HG02870 (cell line): ENCODE results near the gene MAN1C1.

Source experiments
- ATAC-seq: cut with Tn5 transposase; IDR thresholded peaks from one replicate; pipeline ENCODE4 v1.9.1; 2021; ENCODE audit warnings: mild to moderate bottlenecking, moderate library complexity; ENCODE audit not compliant: unreplicated experiment

Gene MAN1C1

DNA sequence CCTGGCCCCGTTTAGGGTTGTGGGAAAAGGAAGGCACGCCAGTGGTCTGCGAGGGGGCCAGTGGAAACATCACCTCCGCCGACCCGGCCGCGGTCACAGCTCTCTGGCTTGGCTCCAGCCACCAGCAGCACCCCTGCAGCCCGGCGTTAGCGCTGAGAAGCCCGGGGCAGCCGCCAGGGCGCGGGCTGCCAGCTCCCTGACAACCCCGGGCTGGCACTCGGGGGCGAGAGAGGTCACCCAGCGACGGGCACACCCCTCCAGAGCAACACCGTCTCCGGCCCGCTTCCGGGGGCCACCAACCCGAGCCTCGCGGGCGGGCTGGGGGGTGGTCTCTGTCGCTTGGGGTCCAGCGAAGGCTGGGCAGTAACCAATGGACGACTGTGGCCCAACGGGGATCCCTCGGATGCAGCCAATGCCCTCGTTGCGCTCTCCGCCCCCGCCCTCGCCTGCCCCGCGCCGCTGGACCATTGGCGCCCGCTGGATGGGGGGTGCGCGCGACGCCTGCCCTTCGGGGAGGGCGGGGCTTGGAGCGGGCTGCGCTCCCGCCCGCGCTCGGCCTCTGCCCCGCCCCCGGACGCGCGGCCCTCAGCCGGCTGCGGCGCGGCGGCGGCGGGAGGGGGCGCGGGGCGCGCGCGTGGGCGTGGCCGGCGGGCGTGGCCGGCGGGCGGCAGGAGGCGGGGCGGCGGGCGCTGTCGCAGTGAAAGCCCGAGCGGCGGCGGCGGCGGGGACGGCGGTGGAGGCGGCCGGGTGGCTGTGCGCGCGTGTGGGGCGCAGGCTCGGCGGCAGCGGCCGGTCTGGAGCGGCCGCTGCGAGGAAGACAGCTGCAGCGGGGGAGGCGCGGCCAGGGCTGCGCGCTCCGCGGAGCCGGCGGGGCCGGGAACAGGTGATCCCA lies at the start of gene MAN1C1:
MAN1C1 (plus strand) TSS at position 697 of the 892 bp plus-strand sequence. CDS start 1,007 bp downstream, outside the sequence.
- ATAC-seq, result no peak

- no peak for ATAC-seq
These were observed 48.9 kb upstream of the MAN1C1 start for GRCh38 chr1:25567710-25568089.

DNA sequence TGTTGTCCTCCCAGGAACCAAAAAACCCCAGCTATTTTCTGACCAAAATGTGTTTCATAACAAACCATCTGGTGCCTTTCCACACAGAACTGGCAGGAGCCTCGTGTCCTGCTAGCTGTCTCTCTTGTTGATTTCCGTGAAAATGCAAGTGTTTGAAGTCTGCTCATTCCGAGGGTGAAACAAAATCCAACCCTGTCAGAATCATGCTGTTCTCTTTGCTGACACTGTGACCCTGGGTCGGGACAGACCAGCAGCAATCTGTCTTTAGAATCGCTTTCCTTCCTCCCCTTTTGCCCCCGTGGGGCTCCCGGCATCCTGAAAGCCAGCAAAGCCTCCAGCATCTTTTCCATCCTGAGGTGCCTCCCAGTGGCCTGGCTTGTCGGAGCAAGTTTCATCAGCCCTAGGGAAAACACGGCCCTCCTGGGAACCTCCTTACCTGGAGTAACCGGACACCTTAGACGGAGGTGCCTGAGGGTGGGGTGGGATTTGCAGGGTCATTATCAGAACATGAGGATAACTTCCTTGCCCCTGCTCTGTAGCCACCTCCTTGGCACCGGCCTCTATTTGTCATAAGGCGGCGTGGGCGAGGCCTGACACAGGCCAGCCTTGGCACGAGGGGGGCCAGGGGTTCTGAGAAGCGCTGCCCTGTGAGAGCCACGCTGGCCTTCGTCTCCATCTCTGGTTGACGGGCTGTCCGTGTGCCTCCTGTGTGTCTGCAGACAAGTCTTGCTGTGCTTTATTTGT lies 48.3 kb upstream of the MAN1C1 start:
- ATAC-seq, result no peak

DNA sequence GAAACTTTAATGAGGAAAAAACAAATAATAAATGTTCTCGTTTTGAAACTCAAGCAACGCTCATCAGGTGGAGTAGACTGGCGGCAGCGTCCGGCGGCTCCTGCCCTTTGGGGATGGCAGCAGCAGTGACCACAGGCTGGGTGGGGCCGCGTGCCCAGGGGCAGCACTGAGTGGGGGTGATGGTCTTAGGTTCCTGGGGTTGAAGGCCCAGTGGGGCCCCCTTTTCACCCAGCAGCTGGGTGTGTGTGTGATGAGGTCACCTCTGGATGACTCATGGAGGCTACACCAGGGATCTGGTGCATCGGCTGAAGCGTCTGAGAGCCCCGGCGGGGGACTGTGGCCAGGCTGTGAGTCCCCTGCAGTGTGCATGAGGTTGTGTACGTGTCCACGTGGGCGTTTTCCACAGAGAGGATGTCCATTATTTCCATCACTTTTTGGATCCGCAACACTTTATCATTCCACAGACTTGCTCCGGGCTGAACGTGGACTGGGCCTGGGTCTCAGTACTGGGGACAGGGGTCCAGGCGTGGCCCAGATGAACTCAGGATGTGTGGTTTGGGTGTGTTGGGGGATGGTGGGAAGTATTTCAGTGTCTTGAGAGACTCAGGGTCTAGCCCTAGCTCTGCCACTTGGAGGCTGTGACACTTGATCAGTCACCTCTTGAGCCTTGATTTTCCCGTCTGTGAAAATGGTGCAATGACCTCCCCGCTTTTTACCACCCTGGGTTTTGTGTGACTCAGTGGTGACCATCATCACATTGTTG lies 47.6 kb upstream of the MAN1C1 start:
- ATAC-seq, result no peak

DNA sequence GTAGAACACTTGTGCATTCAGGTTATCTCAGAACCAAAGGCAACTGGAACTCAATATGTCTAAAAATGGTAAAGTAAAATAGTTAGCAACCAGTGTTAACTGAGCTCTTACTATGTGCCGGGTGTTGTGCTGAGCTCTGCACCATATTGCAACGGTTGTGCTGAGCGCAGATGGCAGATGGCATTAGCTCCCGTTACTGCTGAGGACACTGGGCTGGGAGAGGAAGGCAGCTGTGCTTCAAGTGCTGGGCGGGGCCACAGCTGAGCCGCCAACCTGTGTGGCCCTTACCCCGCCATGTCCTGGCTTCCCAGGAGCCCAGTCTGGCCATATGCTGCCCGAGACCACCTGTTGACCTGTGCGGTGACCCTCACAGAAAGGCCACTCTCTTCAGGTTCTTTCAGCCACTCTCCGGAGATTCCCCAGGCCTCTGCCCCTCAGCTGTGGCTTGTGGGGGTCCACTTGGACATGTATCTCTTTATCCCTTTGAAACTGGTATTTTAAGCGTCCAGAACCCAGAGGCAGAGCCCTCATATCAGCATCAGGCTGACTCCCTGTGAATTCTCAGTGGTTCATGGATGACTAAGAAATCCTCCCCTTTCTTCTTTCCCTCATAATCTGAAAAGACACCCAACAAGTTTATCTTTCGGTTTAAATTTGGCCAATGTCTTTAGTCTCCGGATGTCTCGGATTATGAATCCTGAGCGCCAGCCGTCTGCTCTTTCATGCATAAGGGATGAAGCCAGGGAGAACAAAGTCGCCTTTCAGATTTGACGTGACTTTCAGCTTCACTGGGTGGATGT lies 46.8 kb upstream of the MAN1C1 start:
- no peak for ATAC-seq

- no peak for ATAC-seq
These were observed 45.6 kb upstream of the MAN1C1 start for GRCh38 chr1:25570798-25571521.

GRCh38 chr1:25571522-25571970 lies 45.0 kb upstream of the MAN1C1 start:
- no peak for ATAC-seq

DNA sequence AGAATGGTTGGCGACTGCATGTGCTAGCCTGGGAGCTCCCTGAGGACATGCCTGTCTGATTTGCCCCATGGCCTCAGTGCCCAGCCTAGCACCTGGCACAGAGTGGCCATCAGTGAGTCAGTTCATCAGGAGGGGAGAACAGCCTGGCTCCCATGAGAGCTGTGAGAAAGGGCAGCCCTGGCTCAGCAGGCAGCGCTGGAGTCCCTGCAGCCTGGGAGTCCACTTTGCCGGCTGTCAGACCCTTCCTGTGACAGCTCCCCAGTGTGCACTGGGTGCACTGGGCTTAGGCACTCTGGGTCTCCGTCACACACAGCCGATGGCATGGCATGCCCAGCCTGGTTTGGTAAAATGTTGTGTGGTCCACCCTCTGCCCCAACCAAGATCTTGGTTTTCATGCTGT lies 44.5 kb upstream of the MAN1C1 start:
- ATAC-seq, result no peak

DNA sequence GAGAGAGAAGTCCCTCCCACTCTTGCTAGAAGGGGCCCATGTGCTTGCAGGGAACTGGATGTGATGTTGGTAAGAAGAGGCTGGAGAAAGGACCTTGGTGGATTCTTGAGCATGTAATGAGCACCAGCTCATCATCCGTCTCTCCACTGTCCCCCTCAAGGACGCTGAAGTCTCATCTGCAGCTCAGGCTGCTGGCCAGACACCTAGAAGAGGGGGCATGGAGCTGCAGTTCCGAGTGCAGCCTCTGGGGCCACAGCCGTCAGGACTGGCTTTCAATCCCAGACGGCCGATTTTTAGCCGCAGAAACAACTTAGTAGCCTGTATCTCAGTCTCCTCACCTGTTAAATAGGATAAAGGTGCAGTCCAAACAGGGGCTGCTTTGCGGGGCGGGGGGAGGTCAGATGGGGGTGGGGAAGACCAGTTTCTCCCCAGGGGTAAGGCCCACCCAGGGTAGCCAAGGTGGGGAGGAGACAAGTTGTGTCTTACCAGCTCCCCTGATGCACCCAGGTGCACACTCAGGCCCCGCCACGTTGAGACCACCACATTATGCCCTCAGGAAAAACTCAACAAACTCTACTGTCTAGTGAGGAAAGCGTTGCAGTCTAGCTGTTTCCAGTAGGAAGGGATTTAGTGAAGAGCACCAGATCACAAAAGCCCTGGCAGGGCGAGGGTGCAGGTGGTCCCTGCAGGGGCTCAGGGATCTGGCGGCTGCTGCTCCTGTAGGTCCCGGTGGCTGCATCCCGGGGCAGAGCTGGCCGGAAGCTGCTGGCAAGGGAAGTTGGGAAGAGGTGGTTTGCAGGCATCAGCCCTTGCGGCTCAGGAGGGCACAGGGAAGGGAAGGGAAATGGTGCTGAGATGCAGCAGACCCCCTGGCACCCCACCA lies 43.6 kb upstream of the MAN1C1 start:
- no peak for ATAC-seq

GRCh38 chr1:25573591-25573930 lies 43.0 kb upstream of the MAN1C1 start:
- ATAC-seq, result no peak

DNA sequence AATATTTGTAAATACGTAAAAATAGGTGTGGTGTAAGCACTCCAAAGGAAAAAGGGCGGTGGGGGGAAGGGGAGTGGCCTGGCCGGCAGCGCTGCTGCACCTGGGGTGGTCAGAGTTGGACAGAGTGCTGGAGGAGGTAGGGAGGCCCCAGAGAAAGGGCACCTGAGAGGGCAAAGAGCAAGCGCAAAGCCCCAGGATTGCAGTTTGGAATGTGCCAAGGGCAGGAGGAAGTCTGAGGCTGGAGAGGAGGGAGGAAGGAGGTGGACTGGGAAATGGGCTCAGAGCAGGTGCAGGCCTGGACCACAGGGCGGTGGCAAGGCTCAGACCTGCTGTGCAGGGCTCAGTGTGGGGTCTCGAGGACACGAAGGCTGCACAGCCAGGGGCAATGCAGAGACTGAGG lies 42.6 kb upstream of the MAN1C1 start:
- ATAC-seq, result no peak

GRCh38 chr1:25575191-25575590 lies 41.4 kb upstream of the MAN1C1 start:
- no peak for ATAC-seq

- no peak for ATAC-seq
These were observed 40.0 kb upstream of the MAN1C1 start for GRCh38 chr1:25576459-25577133.

- ATAC-seq, result no peak
These were observed 39.3 kb upstream of the MAN1C1 start for GRCh38 chr1:25577134-25577920.

- ATAC-seq, result no peak
These were observed 37.0 kb upstream of the MAN1C1 start for GRCh38 chr1:25579292-25580252.

DNA sequence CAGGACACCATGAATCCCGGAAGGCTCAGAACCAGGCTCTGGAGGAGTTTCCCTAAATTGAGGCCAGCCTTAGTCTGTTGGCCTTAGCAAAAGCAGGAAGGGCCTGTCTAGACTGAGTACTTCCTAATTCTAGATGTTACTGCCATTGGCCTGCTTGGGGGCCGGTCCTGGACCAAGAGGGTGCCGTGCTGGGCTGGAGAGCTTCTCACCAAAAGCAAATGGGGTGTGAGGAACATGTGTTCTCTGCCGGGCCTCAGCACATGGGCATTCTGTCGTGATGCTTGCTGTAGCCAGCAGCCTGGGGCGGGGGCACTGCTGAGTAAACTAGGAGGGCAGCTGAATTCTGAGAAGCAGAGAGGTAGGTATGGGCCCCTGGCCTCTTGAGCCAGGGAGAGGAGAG lies 35.7 kb upstream of the MAN1C1 start:
- ATAC-seq, result no peak
